CD8-positive, alpha-beta memory T cell (primary cell): ENCODE results near the gene USP4. TPM values are rescaled to one million over a fixed set of nuclear protein-coding genes. Genes with fewer than 3 reads are reported as not detected.

Experiments used
- CTCF ChIA-PET: fragments of 350-600 bp; sonication (Branson Sonifier 250); formaldehyde crosslinking; loops from one replicate; lab custom pipeline; 2021; ENCODE audit warnings: antibody characterized with exemption; lab: Charles Lee
- POLR2A ChIA-PET: fragments of 350-600 bp; sonication (Branson Sonifier 250); formaldehyde crosslinking; loops from one replicate; lab custom pipeline; 2021; ENCODE audit warnings: antibody characterized with exemption; lab: Charles Lee
- DNase-seq, 5 donors: peaks; one replicate each; pipeline versions ENCODE4 v3.0.0 to v3.0.0-alpha.2; 2020 to 2022; ENCODE audit warnings: mixed read lengths in 1 of 5
- H3K27ac ChIP-seq: one replicate; pipeline ENCODE4 v1.7.0; 2013; ENCODE audit warnings: low read depth, mild to moderate bottlenecking, low read length, moderate library complexity
- H3K27me3 ChIP-seq: 2 replicates; pipeline ENCODE4 v1.7.0; 2013; ENCODE audit warnings: low read length, mild to moderate bottlenecking; ENCODE audit not compliant: insufficient read depth, poor library complexity, severe bottlenecking
- H3K36me3 ChIP-seq: 2 replicates; pipeline ENCODE4 v1.7.0; 2013; ENCODE audit warnings: mild to moderate bottlenecking, low read length, moderate library complexity; ENCODE audit not compliant: insufficient read depth
- H3K4me1 ChIP-seq: 2 replicates; pipeline ENCODE4 v1.7.0; 2013; ENCODE audit warnings: mild to moderate bottlenecking, low read length, moderate library complexity; ENCODE audit not compliant: insufficient read depth
- H3K4me3 ChIP-seq: 2 replicates; pipeline ENCODE4 v1.7.0; 2013; ENCODE audit warnings: mild to moderate bottlenecking, low read length
- H3K9me3 ChIP-seq: 2 replicates; pipeline ENCODE4 v1.7.0; 2013; ENCODE audit warnings: mild to moderate bottlenecking, low read length
- H3K27ac Mint-ChIP-seq, 8 donors: one replicate each; pipeline ENCODE4 v1.8.0; 2020 to 2021; ENCODE audit warnings: mixed read lengths in 8 of 8, mild to moderate bottlenecking in 6 of 8, inconsistent platforms in 3 of 8, moderate library complexity in 3 of 8
- H3K27me3 Mint-ChIP-seq, 2 donors: one replicate each; pipeline ENCODE4 v1.8.0; 2020 to 2021; ENCODE audit warnings: mixed read lengths in 2 of 2, mild to moderate bottlenecking in 1 of 2, moderate library complexity in 1 of 2
- H3K36me3 Mint-ChIP-seq, 3 donors: one replicate each; pipeline ENCODE4 v1.8.0; 2020 to 2021; ENCODE audit warnings: mixed read lengths in 3 of 3, inconsistent platforms in 1 of 3, mild to moderate bottlenecking in 1 of 3
- H3K4me1 Mint-ChIP-seq, 3 donors: one replicate each; pipeline ENCODE4 v1.8.0; 2020 to 2021; ENCODE audit warnings: mixed read lengths in 3 of 3, inconsistent platforms in 1 of 3, mild to moderate bottlenecking in 1 of 3
- H3K4me3 Mint-ChIP-seq, 7 donors: one replicate each; pipeline ENCODE4 v1.8.0; 2020 to 2021; ENCODE audit warnings: mixed read lengths in 7 of 7, mild to moderate bottlenecking in 6 of 7, moderate library complexity in 4 of 7, inconsistent platforms in 2 of 7
- H3K9me3 Mint-ChIP-seq, 5 donors: one replicate each; pipeline ENCODE4 v1.8.0; 2020 to 2022; ENCODE audit warnings: mixed read lengths in 5 of 5, mild to moderate bottlenecking in 3 of 5, moderate library complexity in 2 of 5, inconsistent platforms in 1 of 5
- polyA plus RNA-seq: library from polyadenylated mRNA; unstranded; fragments of 300-500 nt; fragmentation: Illumina TruSeq; gene quantifications from one replicate; pipeline ENCODE4 v1.2.3, GENCODE V29; 2021
- total RNA-seq, 2 experiments: library from RNA; stranded (reverse); gene quantifications; one replicate each; pipeline ENCODE4 v1.2.3, GENCODE V29; 2021

Gene USP4
- total and polyA plus RNA-seq, 3 experiments from 2014 or later = 69.9 to 73.0 (median 72.6) TPM

- H3K27me3 ChIP-seq = no peaks in the 10 kb centered on the region
- no peak overlapping the region for H3K4me3 ChIP-seq
- H3K27ac ChIP-seq = no peak overlapping the region
- Mint-ChIP-seq H3K36me3 (peaks cover 3 to 71% (median 10%) of the 10 kb centered on the region in 3 donors), H3K4me1 (peaks cover 3 to 6% (median 5%) of the 10 kb centered on the region in 3 donors), H3K27me3 (no peaks in the 10 kb centered on the region), H3K27ac (peak overlapping the region in 6 of 8 donors; percentile 13 to 85 (median 36)), H3K9me3 (no peaks in the 10 kb centered on the region), H3K4me3 (no peak overlapping the region)
- POLR2A ChIA-PET = no interaction called here
- H3K9me3 ChIP-seq = no peaks in the 10 kb centered on the region
- peaks cover 30% of the 10 kb centered on the region for H3K36me3 ChIP-seq
- DNase-seq = no peak
- no peaks in the 10 kb centered on the region for H3K4me1 ChIP-seq
- CTCF ChIA-PET = no interaction called here
These were observed 28.6 kb downstream of the USP4 start for GRCh38 chr3:49311283-49311682.

DNA sequence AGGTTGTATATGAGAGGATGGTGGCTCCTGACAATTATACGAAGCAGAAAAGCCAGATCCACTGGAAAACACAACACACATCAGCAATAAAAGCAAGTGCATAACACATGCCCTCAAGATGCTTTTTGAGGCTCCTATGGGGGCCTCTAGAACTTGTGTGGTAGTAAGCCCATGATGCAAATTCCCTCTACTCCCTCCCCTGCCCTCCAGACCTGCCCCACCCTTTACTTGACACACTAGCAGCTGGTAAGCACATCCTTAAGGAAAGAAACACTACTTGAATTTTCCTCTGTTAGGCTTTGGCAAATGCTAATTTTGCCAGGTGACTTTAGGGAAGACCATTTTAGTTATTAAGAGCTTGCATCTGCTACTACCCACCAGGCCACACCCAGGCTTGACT is 29.2 kb downstream of the USP4 start:
- H3K27ac Mint-ChIP-seq = peak overlapping the region in 4 of 8 donors; percentile 29 to 85 (median 40)
- Histone ChIP-seq H3K4me1 (no peaks in the 10 kb centered on the region), H3K36me3 (peaks cover 31% of the 10 kb centered on the region), H3K9me3 (no peaks in the 10 kb centered on the region), H3K4me3 (no peak overlapping the region), H3K27ac (no peak overlapping the region), H3K27me3 (no peaks in the 10 kb centered on the region)
- peaks cover 3 to 6% (median 5%) of the 10 kb centered on the region in 3 donors for H3K4me1 Mint-ChIP-seq
- CTCF ChIA-PET = no interaction called here
- peaks cover 3 to 73% (median 10%) of the 10 kb centered on the region in 3 donors for H3K36me3 Mint-ChIP-seq
- POLR2A ChIA-PET = no interaction called here
- no peaks in the 10 kb centered on the region for H3K9me3 Mint-ChIP-seq
- H3K4me3 Mint-ChIP-seq = no peak overlapping the region
- DNase-seq = no peak
- no peaks in the 10 kb centered on the region for H3K27me3 Mint-ChIP-seq

GRCh38 chr3:49305608-49306007 is 34.2 kb downstream of the USP4 start:
- Mint-ChIP-seq H3K27me3 (no peaks in the 10 kb centered on the region), H3K27ac (peak overlapping the region in 1 of 8 donors; percentile 47), H3K4me1 (peaks cover 0 to 3% (median 1%) of the 10 kb centered on the region in 3 donors), H3K4me3 (no peak overlapping the region), H3K9me3 (no peaks in the 10 kb centered on the region), H3K36me3 (peaks cover 3 to 78% (median 7%) of the 10 kb centered on the region in 3 donors)
- CTCF ChIA-PET = no interaction called here
- POLR2A ChIA-PET = no interaction called here
- H3K4me3 ChIP-seq = no peak overlapping the region
- no peak overlapping the region for H3K27ac ChIP-seq
- H3K36me3 ChIP-seq = peaks cover 28% of the 10 kb centered on the region
- DNase-seq = no peak
- H3K27me3 ChIP-seq = no peaks in the 10 kb centered on the region
- H3K4me1 ChIP-seq = no peaks in the 10 kb centered on the region
- H3K9me3 ChIP-seq = no peaks in the 10 kb centered on the region

GRCh38 chr3:49302613-49303012 is 37.2 kb downstream of the USP4 start:
- no peak overlapping the region for H3K4me3 Mint-ChIP-seq
- no peak overlapping the region for H3K27ac ChIP-seq

DNA sequence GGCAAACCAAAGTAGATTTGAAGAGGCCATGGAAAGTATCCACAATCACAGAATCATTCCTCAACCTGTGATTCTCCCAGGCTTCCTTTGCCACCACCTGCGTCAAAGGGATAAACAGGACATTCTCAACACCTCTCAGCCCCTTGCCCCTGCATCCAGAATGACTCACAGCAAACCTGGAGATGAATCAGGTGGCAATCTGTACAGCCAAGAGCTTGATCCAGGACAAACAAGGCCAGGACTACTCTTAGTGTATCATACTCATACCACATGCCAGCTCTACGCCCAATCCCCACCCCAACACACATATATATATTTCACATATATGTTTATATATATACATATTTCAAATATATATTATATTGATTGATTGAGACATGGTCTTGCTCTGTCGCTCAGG is 39.3 kb downstream of the USP4 start:
- H3K27me3 ChIP-seq = no peaks in the 10 kb centered on the region
- no peak for DNase-seq
- H3K27ac ChIP-seq = no peak overlapping the region
- POLR2A ChIA-PET = no interaction called here
- Mint-ChIP-seq H3K27me3 (no peaks in the 10 kb centered on the region), H3K9me3 (no peaks in the 10 kb centered on the region), H3K36me3 (peaks cover 6 to 83% (median 19%) of the 10 kb centered on the region in 3 donors), H3K27ac (peak overlapping the region in 2 of 8 donors; percentile 5 to 82), H3K4me3 (no peak overlapping the region), H3K4me1 (no peaks in the 10 kb centered on the region)
- no peak overlapping the region for H3K4me3 ChIP-seq
- CTCF ChIA-PET = interaction anchor here (0.6 to 1.0 kb wide), 2 partner anchors 18 to 148 kb away, joined by 3 to 4 read pairs; no protein-coding TSS in a partner anchor
- no peaks in the 10 kb centered on the region for H3K9me3 ChIP-seq
- no peaks in the 10 kb centered on the region for H3K4me1 ChIP-seq
- H3K36me3 ChIP-seq = peaks cover 44% of the 10 kb centered on the region

More at GRCh38 chr3:49302613-49303012, 37.2 kb downstream of the USP4 start:
- Histone ChIP-seq H3K36me3 (peaks cover 37% of the 10 kb centered on the region), H3K4me1 (no peaks in the 10 kb centered on the region), H3K4me3 (no peak overlapping the region), H3K9me3 (no peaks in the 10 kb centered on the region), H3K27me3 (no peaks in the 10 kb centered on the region)
- Mint-ChIP-seq H3K4me1 (no peaks in the 10 kb centered on the region), H3K27me3 (no peaks in the 10 kb centered on the region), H3K36me3 (peaks cover 3 to 84% (median 13%) of the 10 kb centered on the region in 3 donors), H3K9me3 (no peaks in the 10 kb centered on the region), H3K27ac (peak overlapping the region in 5 of 8 donors; percentile 55 to 78 (median 67))
- ChIA-PET CTCF (interaction anchor here (0.8 kb wide), 1 partner anchor 146 kb away, joined by 4 read pairs; no protein-coding TSS in a partner anchor), POLR2A (no interaction called here)
- DNase-seq = no peak

GRCh38 chr3:49298511-49298910 is 41.3 kb downstream of the USP4 start:
- POLR2A ChIA-PET = no interaction called here
- DNase-seq = no peak
- Mint-ChIP-seq H3K4me1 (no peaks in the 10 kb centered on the region), H3K27me3 (no peaks in the 10 kb centered on the region), H3K4me3 (no peak overlapping the region), H3K27ac (no peak overlapping the region), H3K36me3 (peaks cover 6 to 87% (median 26%) of the 10 kb centered on the region in 3 donors), H3K9me3 (no peaks in the 10 kb centered on the region)
- Histone ChIP-seq H3K4me1 (no peaks in the 10 kb centered on the region), H3K27me3 (no peaks in the 10 kb centered on the region), H3K9me3 (no peaks in the 10 kb centered on the region), H3K36me3 (peaks cover 59% of the 10 kb centered on the region), H3K27ac (no peak overlapping the region), H3K4me3 (no peak overlapping the region)
- CTCF ChIA-PET = interaction anchor here (1.5 kb wide), 1 partner anchor 151 kb away, joined by 4 read pairs; no protein-coding TSS in a partner anchor

DNA sequence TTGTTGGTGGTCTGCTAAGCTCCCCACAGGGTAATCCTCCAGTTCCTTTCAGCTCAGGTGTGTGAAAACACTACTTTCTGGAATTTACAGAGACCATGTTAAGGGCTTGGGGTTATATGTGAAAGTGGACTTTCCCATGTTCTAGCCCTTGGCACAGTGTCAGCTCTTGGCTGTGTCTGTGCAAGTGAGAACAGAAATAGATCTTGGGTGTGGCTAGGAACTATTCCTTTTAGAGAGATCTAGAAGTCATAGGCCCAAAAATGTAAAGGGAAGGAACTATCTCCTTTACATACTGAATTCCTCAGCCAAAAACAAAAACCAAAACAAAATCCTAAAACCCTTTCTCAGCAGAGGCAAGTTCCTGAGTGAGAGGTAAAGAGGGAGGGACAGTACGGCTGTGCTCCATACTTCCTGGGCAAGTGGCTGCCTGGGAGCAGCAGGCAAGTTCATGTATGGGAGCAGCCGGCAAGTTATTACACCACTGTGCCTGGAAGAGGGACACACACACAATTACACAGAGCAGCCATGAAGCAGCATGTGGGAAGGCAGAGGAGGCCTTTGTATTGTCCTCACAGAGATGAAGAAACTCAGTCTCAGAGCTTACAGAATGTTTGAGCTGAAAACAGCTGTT is 43.0 kb downstream of the USP4 start:
- no peaks in the 10 kb centered on the region for H3K4me1 ChIP-seq
- peaks cover 6 to 86% (median 26%) of the 10 kb centered on the region in 3 donors for H3K36me3 Mint-ChIP-seq
- peak overlapping the region in 6 of 8 donors; percentile 6 to 94 (median 76) for H3K27ac Mint-ChIP-seq
- POLR2A ChIA-PET = no interaction called here
- H3K27me3 Mint-ChIP-seq = no peaks in the 10 kb centered on the region
- no peaks in the 10 kb centered on the region for H3K4me1 Mint-ChIP-seq
- no peaks in the 10 kb centered on the region for H3K9me3 ChIP-seq
- no peak overlapping the region for H3K4me3 Mint-ChIP-seq
- H3K36me3 ChIP-seq = peaks cover 64% of the 10 kb centered on the region
- no peaks in the 10 kb centered on the region for H3K27me3 ChIP-seq
- no peak overlapping the region for H3K4me3 ChIP-seq
- no peaks in the 10 kb centered on the region for H3K9me3 Mint-ChIP-seq
- CTCF ChIA-PET = interaction anchor here (1.1 to 1.7 kb wide), 4 partner anchors 42 to 155 kb away, joined by 3 to 4 read pairs (median 4); no protein-coding TSS in a partner anchor
- H3K27ac ChIP-seq = no peak overlapping the region
- no peak for DNase-seq

GRCh38 chr3:49295489-49296058 is 44.3 kb downstream of the USP4 start:
- no peaks in the 10 kb centered on the region for H3K9me3 ChIP-seq
- CTCF ChIA-PET = interaction anchor here (1.5 to 1.7 kb wide), 2 partner anchors 43 to 157 kb away, joined by 3 to 4 read pairs; no protein-coding TSS in a partner anchor
- H3K4me3 Mint-ChIP-seq = no peak overlapping the region
- peaks cover 6 to 80% (median 25%) of the 10 kb centered on the region in 3 donors for H3K36me3 Mint-ChIP-seq
- H3K27me3 ChIP-seq = no peaks in the 10 kb centered on the region
- H3K27me3 Mint-ChIP-seq = no peaks in the 10 kb centered on the region
- no peak overlapping the region for H3K4me3 ChIP-seq
- DNase-seq = peak in 2 of 5 donors; percentile 12 to 39
- H3K4me1 Mint-ChIP-seq = no peaks in the 10 kb centered on the region
- H3K27ac Mint-ChIP-seq = peak overlapping the region in 6 of 8 donors; percentile 2 to 77 (median 32)
- H3K9me3 Mint-ChIP-seq = no peaks in the 10 kb centered on the region
- no peaks in the 10 kb centered on the region for H3K4me1 ChIP-seq
- POLR2A ChIA-PET = no interaction called here
- H3K27ac ChIP-seq = no peak overlapping the region
- H3K36me3 ChIP-seq = peaks cover 62% of the 10 kb centered on the region
